Peyer's patch (tissue), 4 donors: ENCODE measurements around the gene NUP62.

Source experiments
- POLR2A ChIP-seq, 2 donors: fragments of 450-650 bp; IDR thresholded peaks; one replicate each; pipeline ENCODE4 v1.5.1; 2017; ENCODE audit warnings: antibody characterized with exemption in 2 of 2, mild to moderate bottlenecking in 2 of 2, moderate library complexity in 2 of 2
- TF ChIP-seq, protein P1 (sequence below), 6 experiments: fragments of 450-650 bp in 4 of 6; fragments of 200-600 bp in 2 of 6; sonication (generic) in 1 of 6; IDR thresholded peaks; one replicate each; pipeline ENCODE4 v1.5.1; 2017 to 2019; ENCODE audit warnings: antibody characterized with exemption in 6 of 6, mild to moderate bottlenecking in 3 of 6, moderate library complexity in 1 of 6

DNA sequence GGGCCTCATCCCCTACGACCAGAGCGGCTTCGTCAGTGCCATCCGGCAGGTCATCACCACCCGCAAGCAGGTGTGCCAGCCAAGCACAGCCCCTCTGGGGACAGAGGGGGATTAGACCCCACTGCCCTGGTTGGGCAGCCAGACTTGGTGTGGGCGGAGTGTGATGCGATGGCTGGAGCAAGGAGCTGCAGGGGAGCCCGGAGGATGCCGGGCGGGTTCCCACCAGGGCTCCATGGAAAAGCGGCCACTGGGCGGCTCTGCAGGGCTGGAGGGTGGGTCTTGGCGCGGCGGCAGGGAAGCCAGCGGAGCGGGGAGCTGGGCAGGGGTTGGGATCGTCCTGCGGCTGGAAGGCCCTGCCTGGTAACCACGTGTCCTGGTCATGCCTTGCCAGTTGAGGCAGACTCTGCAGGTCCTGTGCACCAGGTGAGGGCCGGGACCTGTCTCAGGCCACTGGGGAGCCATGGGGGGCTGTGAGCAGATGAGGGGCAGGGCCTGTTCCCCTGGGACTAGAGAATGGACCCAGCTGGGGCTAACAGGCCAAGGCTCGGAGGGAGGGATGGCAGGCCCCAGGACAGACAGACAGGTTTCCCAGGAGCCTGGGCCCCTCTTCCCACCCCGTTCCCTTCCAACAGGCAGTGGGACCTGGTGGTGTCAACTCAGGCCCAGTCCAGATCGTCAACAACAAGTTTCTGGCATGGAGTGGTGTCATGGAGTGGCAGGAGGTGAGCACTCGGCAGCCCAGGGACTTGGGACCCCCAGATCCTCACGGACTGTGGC, 72.1 kb downstream of the NUP62 start:
- TF ChIP-seq, protein P1, sequence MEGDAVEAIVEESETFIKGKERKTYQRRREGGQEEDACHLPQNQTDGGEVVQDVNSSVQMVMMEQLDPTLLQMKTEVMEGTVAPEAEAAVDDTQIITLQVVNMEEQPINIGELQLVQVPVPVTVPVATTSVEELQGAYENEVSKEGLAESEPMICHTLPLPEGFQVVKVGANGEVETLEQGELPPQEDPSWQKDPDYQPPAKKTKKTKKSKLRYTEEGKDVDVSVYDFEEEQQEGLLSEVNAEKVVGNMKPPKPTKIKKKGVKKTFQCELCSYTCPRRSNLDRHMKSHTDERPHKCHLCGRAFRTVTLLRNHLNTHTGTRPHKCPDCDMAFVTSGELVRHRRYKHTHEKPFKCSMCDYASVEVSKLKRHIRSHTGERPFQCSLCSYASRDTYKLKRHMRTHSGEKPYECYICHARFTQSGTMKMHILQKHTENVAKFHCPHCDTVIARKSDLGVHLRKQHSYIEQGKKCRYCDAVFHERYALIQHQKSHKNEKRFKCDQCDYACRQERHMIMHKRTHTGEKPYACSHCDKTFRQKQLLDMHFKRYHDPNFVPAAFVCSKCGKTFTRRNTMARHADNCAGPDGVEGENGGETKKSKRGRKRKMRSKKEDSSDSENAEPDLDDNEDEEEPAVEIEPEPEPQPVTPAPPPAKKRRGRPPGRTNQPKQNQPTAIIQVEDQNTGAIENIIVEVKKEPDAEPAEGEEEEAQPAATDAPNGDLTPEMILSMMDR (IDR thresholded peaks at IDR 0.05) = no peak
- no peak for TF ChIP-seq POLR2A (IDR thresholded peaks at IDR 0.05)
